HG03378 (cell line): ENCODE measurements around the gene ALDH9A1.
"Not testable (repeated sequence)": the region's sequence is repeated elsewhere in the genome, so short reads cannot be mapped to it uniquely, and the experiment has no call there.

Source experiments
- ATAC-seq: cut with Tn5 transposase; IDR thresholded peaks from one replicate; pipeline ENCODE4 v1.9.1; 2021; ENCODE audit warnings: mild to moderate bottlenecking, moderate library complexity; ENCODE audit not compliant: unreplicated experiment

ALDH9A1 gene

GRCh38 chr1:165688046-165688445, 10.3 kb downstream of the ALDH9A1 start:
- ATAC-seq = no peak

GRCh38 chr1:165686971-165687433, 11.4 kb downstream of the ALDH9A1 start:
- ATAC-seq = peak; percentile 48

GRCh38 chr1:165686121-165686970, 12.0 kb downstream of the ALDH9A1 start:
- peak; percentile 79 for ATAC-seq

- ATAC-seq = no peak
Measured at GRCh38 chr1:165683848-165684485, 14.4 kb downstream of the ALDH9A1 start.

GRCh38 chr1:165680773-165681172, 17.6 kb downstream of the ALDH9A1 start:
- not testable (repeated sequence) for ATAC-seq

- no peak for ATAC-seq
Measured at GRCh38 chr1:165680303-165680702, 18.1 kb downstream of the ALDH9A1 start.

GRCh38 chr1:165679282-165680036, 18.9 kb downstream of the ALDH9A1 start:
- no peak for ATAC-seq

GRCh38 chr1:165678509-165678908, 19.9 kb downstream of the ALDH9A1 start:
- no peak for ATAC-seq

- no peak for ATAC-seq
Measured at GRCh38 chr1:165675794-165676193, 22.6 kb downstream of the ALDH9A1 start.

GRCh38 chr1:165674599-165674998, 23.8 kb downstream of the ALDH9A1 start:
- ATAC-seq = no peak

- no peak for ATAC-seq
Measured at GRCh38 chr1:165671526-165671925, 26.8 kb downstream of the ALDH9A1 start.

GRCh38 chr1:165668184-165668583, 30.2 kb downstream of the ALDH9A1 start:
- no peak for ATAC-seq

- ATAC-seq = no peak
Measured at GRCh38 chr1:165666152-165666825, 32.1 kb downstream of the ALDH9A1 start.

GRCh38 chr1:165662186-165662585, 36.2 kb downstream of the ALDH9A1 start:
- no peak for ATAC-seq

GRCh38 chr1:165661703-165662102, 36.7 kb downstream of the ALDH9A1 start:
- ATAC-seq = no peak

GRCh38 chr1:165659581-165659895, 38.8 kb downstream of the ALDH9A1 start:
- no peak for ATAC-seq

GRCh38 chr1:165658766-165659580, 39.4 kb downstream of the ALDH9A1 start:
- not testable (repeated sequence) for ATAC-seq

- ATAC-seq = no peak
Measured at GRCh38 chr1:165650981-165651625, 47.3 kb downstream of the ALDH9A1 start.

GRCh38 chr1:165648919-165649572, 49.3 kb downstream of the ALDH9A1 start:
- no peak for ATAC-seq
